Gastroesophageal sphincter (tissue), 4 donors: ENCODE results near the gene KLC1. TPM values are rescaled to one million over a fixed set of nuclear protein-coding genes. Genes with fewer than 3 reads are reported as not detected.

ENCODE experiments used
- ATAC-seq: fragments of 150-250 bp; one replicate; pipeline ENCODE4 v1.9.1; 2016; ENCODE audit warnings: mild to moderate bottlenecking, moderate library complexity
- H3K27ac ChIP-seq, 4 donors: fragments of 200-600 bp; sonication (generic) in 3 of 4; 1 replicate in 3 of 4; 2 replicates in 1 of 4; pipeline ENCODE4 v1.5.1; 2016 to 2019
- H3K27me3 ChIP-seq: fragments of 200-600 bp; sonication (generic); one replicate; pipeline ENCODE4 v1.5.1; 2019
- H3K36me3 ChIP-seq, 2 donors: fragments of 200-600 bp; sonication (generic); one replicate each; pipeline ENCODE4 v1.5.1; 2019; ENCODE audit warnings: control low read depth in 1 of 2
- H3K4me1 ChIP-seq, 3 donors: fragments of 200-600 bp; sonication (generic); 1 replicate in 2 of 3; 2 replicates in 1 of 3; pipeline ENCODE4 v1.5.1; 2016 to 2019; ENCODE audit warnings: control low read depth in 2 of 3
- H3K4me3 ChIP-seq, 2 donors: fragments of 200-600 bp; sonication (generic); one replicate each; pipeline ENCODE4 v1.5.1; 2019; ENCODE audit warnings: mild to moderate bottlenecking in 1 of 2, moderate library complexity in 1 of 2
- H3K9me3 ChIP-seq, 3 donors: fragments of 200-600 bp; sonication (generic); one replicate each; pipeline ENCODE4 v1.5.1; 2017 to 2019; ENCODE audit warnings: control low read depth in 2 of 3
- CTCF ChIP-seq, 4 experiments: fragments of 200-600 bp in 2 of 4; fragments of 450-650 bp in 2 of 4; sonication (generic) in 1 of 4; IDR thresholded peaks; one replicate each; pipeline ENCODE4 v1.5.1; 2017 to 2019; ENCODE audit warnings: antibody characterized with exemption in 4 of 4, mild to moderate bottlenecking in 2 of 4, moderate library complexity in 2 of 4
- EP300 ChIP-seq: sonication (generic); formaldehyde crosslinking; IDR thresholded peaks from one replicate; pipeline ENCODE4 v1.6.1; 2017; ENCODE audit warnings: antibody characterized with exemption, mild to moderate bottlenecking
- POLR2A ChIP-seq, 2 donors: fragments of 450-650 bp; IDR thresholded peaks; one replicate each; pipeline ENCODE4 v1.6.1; 2017; ENCODE audit warnings: antibody characterized with exemption in 2 of 2, mild to moderate bottlenecking in 2 of 2, moderate library complexity in 1 of 2
- POLR2AphosphoS5 ChIP-seq: sonication (generic); formaldehyde crosslinking; IDR thresholded peaks from one replicate; pipeline ENCODE4 v1.6.1; 2017; ENCODE audit warnings: antibody characterized with exemption
- WGBS, 2 donors: methylation state at CpG; one replicate each; pipeline ENCODE4 v1.1.5; 2018; ENCODE audit warnings: low coverage in 1 of 2; 5-methylcytosine and 5-hydroxymethylcytosine counted together
- total RNA-seq, 4 donors: library from RNA; depleted of rRNA; stranded (reverse); fragments of >200 nt; gene quantifications; one replicate each; pipeline ENCODE4 v1.1.0, GENCODE V29; 2016

The KLC1 gene
- total RNA-seq, 4 donors from 2014 or later: 275 to 390 (median 339) TPM

- Histone ChIP-seq H3K9me3 (no peaks in the 10 kb centered on the region), H3K4me3 (no peak overlapping the region), H3K36me3 (no peaks in the 10 kb centered on the region), H3K27ac (peak overlapping the region in 3 of 4 donors; percentile 34 to 100 (median 62)), H3K27me3 (no peaks in the 10 kb centered on the region), H3K4me1 (peaks cover 0 to 44% (median 24%) of the 10 kb centered on the region in 3 donors)
- TF ChIP-seq POLR2AphosphoS5 (no peak), CTCF (IDR thresholded peaks at IDR 0.05) (no peak), POLR2A (IDR thresholded peaks at IDR 0.05) (no peak), EP300 (no peak)
- WGBS, 2 donors: 11 to 56% methylated on average over 3 to 4 of the region's 11 CpGs
- ATAC-seq: no peak
Measured at GRCh38 chr14:103625356-103626095, 3.5 kb upstream of the KLC1 start.

GRCh38 chr14:103626146-103626850 lies 2.7 kb upstream of the KLC1 start:
- no peak for ATAC-seq
- H3K27ac ChIP-seq: peak overlapping the region in 3 of 4 donors; percentile 24 to 100 (median 93)
- no peak overlapping the region for H3K4me3 ChIP-seq
- H3K4me1 ChIP-seq: peaks cover 0 to 51% (median 31%) of the 10 kb centered on the region in 3 donors
- TF ChIP-seq POLR2A (IDR thresholded peaks at IDR 0.05) (no peak), CTCF (IDR thresholded peaks at IDR 0.05) (no peak), POLR2AphosphoS5 (no peak), EP300 (no peak)
- no peaks in the 10 kb centered on the region for H3K9me3 ChIP-seq
- no peaks in the 10 kb centered on the region for H3K36me3 ChIP-seq
- WGBS, 2 donors: 100% methylated on average over 1 to 4 of the region's 5 CpGs
- no peaks in the 10 kb centered on the region for H3K27me3 ChIP-seq

- no peak for TF ChIP-seq POLR2AphosphoS5
- no peak for TF ChIP-seq CTCF (IDR thresholded peaks at IDR 0.05)
- TF ChIP-seq POLR2A (IDR thresholded peaks at IDR 0.05): no peak
- no peak for TF ChIP-seq EP300
- no peak for ATAC-seq
- Histone ChIP-seq H3K4me1 (peaks cover 0 to 62% (median 40%) of the 10 kb centered on the region in 3 donors), H3K27ac (peak overlapping the region; percentile 93 to 100 (median 97)), H3K4me3 (peak overlapping the region in 1 of 2 donors; percentile 78), H3K9me3 (no peaks in the 10 kb centered on the region), H3K36me3 (peaks cover 0 to 9% of the 10 kb centered on the region in 2 donors), H3K27me3 (no peaks in the 10 kb centered on the region)
- 90 to 93% methylated on average over 9 to 14 of the region's 16 CpGs for WGBS, 2 donors
Measured at GRCh38 chr14:103627073-103628025, 1.7 kb upstream of the KLC1 start.

- H3K4me1 ChIP-seq: peaks cover 0 to 71% (median 40%) of the 10 kb centered on the region in 3 donors
- peaks cover 0 to 15% of the 10 kb centered on the region in 2 donors for H3K36me3 ChIP-seq
- H3K4me3 ChIP-seq: peak overlapping the region; percentile 78 to 89
- peak; percentile 63 for ATAC-seq
- no peaks in the 10 kb centered on the region for H3K27me3 ChIP-seq
- peak overlapping the region; percentile 93 to 100 (median 97) for H3K27ac ChIP-seq
- whole genome bisulfite sequencing, 2 donors: 0% methylated on average over 2 of the region's 31 CpGs; no CpG with 5 or more reads in 1 of the 2 donors
- no peaks in the 10 kb centered on the region for H3K9me3 ChIP-seq
- TF ChIP-seq EP300 (no peak), POLR2AphosphoS5 (peak; percentile 79), POLR2A (IDR thresholded peaks at IDR 0.05) (peak; percentile 68), CTCF (IDR thresholded peaks at IDR 0.05) (no peak)
Measured at GRCh38 chr14:103628221-103628683, 759 bp upstream of the KLC1 start.
